Stimulated activated CD8-positive, alpha-beta memory T cell treated with anti-CD3 and anti-CD28 coated beads, Interleukin-7, amount 100 ng/mL, for 48 hours (primary cell): Measurements from ENCODE around the gene TOMM70.
"Not testable (repeated sequence)": the region's sequence is repeated elsewhere in the genome, so short reads cannot be mapped to it uniquely, and the experiment has no call there.

Source experiments
- DNase-seq, 2 donors: peaks; one replicate each; pipeline ENCODE4 v3.0.0-alpha.2; 2020; ENCODE audit warnings: low read depth in 1 of 2; ENCODE audit errors: extremely low read depth in 1 of 2

TOMM70 gene

GRCh38 chr3:100329800-100330489, 70.9 kb downstream of the TOMM70 start:
- no peak for DNase-seq

- DNase-seq = not testable (repeated sequence)
These were observed 73.5 kb downstream of the TOMM70 start for GRCh38 chr3:100327377-100327776.

GRCh38 chr3:100325827-100326226, 75.1 kb downstream of the TOMM70 start:
- DNase-seq = no peak

- no peak for DNase-seq
These were observed 76.8 kb downstream of the TOMM70 start for GRCh38 chr3:100324044-100324443.

- DNase-seq = no peak
These were observed 80.9 kb downstream of the TOMM70 start for GRCh38 chr3:100319951-100320350.

GRCh38 chr3:100317912-100318311, 83.0 kb downstream of the TOMM70 start:
- DNase-seq = no peak

GRCh38 chr3:100316641-100317069, 84.2 kb downstream of the TOMM70 start:
- no peak for DNase-seq
